Measurements from ENCODE around the gene CDK5. TPM values are rescaled to one million over a fixed set of nuclear protein-coding genes. Genes with fewer than 3 reads are reported as not detected.

The CDK5 gene
- total and polyA plus RNA-seq, 9 of the 15 experiments (the other 6 are each of a cell fraction or from before 2014, with no cell fraction given) = 3.2 to 38.0 (median 27.5) TPM

DNA sequence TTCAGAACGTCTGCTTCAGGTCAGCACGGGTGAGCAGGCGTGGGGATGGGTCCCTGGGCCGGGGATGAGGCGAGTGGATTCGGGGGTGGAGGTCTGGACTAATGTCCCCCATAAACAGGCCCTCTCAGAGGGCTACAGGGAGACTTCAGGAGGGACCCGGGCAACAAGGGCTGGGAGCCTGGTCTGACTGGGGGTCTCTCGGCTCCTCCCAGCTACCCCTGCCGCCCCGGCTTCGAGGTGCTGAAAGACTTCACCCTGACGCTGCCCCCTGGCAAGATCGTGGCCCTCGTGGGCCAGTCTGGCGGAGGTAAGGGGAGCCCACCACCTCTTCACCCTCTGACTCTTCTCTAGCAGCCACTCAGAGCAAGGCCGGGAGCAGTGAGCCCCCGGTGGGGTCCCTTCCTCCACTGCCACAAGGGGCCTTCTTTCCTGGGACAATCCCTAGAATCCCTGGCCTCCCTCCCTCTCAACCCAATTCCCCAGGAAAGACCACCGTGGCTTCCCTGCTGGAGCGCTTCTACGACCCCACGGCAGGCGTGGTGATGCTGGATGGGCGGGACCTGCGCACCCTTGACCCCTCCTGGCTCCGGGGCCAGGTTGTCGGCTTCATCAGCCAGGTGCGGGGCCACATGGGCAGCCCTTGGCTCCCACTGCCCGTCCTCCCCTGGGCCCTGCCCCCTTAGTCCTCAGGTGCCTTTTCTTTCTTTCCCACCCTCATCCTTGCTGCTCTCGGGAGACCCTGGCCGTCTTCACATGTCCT is 16.9 kb downstream of the CDK5 start (continued):
- TF ChIP-seq, protein P1, sequence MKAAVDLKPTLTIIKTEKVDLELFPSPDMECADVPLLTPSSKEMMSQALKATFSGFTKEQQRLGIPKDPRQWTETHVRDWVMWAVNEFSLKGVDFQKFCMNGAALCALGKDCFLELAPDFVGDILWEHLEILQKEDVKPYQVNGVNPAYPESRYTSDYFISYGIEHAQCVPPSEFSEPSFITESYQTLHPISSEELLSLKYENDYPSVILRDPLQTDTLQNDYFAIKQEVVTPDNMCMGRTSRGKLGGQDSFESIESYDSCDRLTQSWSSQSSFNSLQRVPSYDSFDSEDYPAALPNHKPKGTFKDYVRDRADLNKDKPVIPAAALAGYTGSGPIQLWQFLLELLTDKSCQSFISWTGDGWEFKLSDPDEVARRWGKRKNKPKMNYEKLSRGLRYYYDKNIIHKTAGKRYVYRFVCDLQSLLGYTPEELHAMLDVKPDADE (conservative IDR thresholded peaks at IDR 0.05; ENCODE audit: control insufficient read depth, low read depth, low read length) = 0 out of 2 replicates have a peak, but pooled peaks have one; percentile 13
- TF ChIP-seq TEAD2 (tag; IDR thresholded peaks at IDR 0.05) (no peak), ZBTB1 (CRISPR knock-in tag; IDR thresholded peaks at IDR 0.05; ENCODE audit: borderline replicate concordance, low read depth) (no peak), XRCC4 (IDR thresholded peaks at IDR 0.05; ENCODE audit: extremely low read depth, insufficient read depth, insufficient read length) (no peak), ZNF23 (CRISPR knock-in tag; IDR thresholded peaks at IDR 0.05) (no peak), ZNF561 (CRISPR knock-in tag; conservative IDR thresholded peaks at IDR 0.05) (no peak), MIER1 (IDR thresholded peaks at IDR 0.05; ENCODE audit: low read depth) (no peak), TSC22D4 (tag; IDR thresholded peaks at IDR 0.05) (no peak), TCF7L2 (IDR thresholded peaks at IDR 0.05; ENCODE audit: low read depth, low read length) (no peak), HMG20B (CRISPR knock-in tag; IDR thresholded peaks at IDR 0.05) (no peak), FOXJ2 (tag; IDR thresholded peaks at IDR 0.05) (no peak), NFYB (IDR thresholded peaks at IDR 0.05; ENCODE audit: extremely low read depth, insufficient read length) (no peak), MYC (IDR thresholded peaks at IDR 0.05; ENCODE audit: low read depth, low read length) (no peak), MYC (CRISPR knock-in tag; IDR thresholded peaks at IDR 0.05; ENCODE audit: borderline replicate concordance, low read depth) (no peak), SLC30A9 (CRISPR knock-in tag; IDR thresholded peaks at IDR 0.05) (no peak), ZBTB7A (IDR thresholded peaks at IDR 0.05; ENCODE audit: borderline replicate concordance, control insufficient read depth, low read depth, low read length) (peak; percentile 34; the same call in 1 of the 2 replicates), MCM7 (IDR thresholded peaks at IDR 0.05) (no peak), RBM39 (optimal IDR thresholded peaks at IDR 0.05; ENCODE audit: low read depth, low read length) (no peak), ARHGAP35 (IDR thresholded peaks at IDR 0.05; ENCODE audit: partially characterized antibody) (no peak), ZNF253 (CRISPR knock-in tag; conservative IDR thresholded peaks at IDR 0.05) (no peak), NFXL1 (CRISPR knock-in tag; IDR thresholded peaks at IDR 0.05) (no peak)
- TF ChIP-seq, protein P2, sequence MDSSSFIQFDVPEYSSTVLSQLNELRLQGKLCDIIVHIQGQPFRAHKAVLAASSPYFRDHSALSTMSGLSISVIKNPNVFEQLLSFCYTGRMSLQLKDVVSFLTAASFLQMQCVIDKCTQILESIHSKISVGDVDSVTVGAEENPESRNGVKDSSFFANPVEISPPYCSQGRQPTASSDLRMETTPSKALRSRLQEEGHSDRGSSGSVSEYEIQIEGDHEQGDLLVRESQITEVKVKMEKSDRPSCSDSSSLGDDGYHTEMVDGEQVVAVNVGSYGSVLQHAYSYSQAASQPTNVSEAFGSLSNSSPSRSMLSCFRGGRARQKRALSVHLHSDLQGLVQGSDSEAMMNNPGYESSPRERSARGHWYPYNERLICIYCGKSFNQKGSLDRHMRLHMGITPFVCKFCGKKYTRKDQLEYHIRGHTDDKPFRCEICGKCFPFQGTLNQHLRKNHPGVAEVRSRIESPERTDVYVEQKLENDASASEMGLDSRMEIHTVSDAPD (CRISPR knock-in tag; IDR thresholded peaks at IDR 0.05) = no peak
- TF ChIP-seq, protein P3, sequence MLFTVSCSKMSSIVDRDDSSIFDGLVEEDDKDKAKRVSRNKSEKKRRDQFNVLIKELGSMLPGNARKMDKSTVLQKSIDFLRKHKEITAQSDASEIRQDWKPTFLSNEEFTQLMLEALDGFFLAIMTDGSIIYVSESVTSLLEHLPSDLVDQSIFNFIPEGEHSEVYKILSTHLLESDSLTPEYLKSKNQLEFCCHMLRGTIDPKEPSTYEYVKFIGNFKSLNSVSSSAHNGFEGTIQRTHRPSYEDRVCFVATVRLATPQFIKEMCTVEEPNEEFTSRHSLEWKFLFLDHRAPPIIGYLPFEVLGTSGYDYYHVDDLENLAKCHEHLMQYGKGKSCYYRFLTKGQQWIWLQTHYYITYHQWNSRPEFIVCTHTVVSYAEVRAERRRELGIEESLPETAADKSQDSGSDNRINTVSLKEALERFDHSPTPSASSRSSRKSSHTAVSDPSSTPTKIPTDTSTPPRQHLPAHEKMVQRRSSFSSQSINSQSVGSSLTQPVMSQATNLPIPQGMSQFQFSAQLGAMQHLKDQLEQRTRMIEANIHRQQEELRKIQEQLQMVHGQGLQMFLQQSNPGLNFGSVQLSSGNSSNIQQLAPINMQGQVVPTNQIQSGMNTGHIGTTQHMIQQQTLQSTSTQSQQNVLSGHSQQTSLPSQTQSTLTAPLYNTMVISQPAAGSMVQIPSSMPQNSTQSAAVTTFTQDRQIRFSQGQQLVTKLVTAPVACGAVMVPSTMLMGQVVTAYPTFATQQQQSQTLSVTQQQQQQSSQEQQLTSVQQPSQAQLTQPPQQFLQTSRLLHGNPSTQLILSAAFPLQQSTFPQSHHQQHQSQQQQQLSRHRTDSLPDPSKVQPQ (CRISPR knock-in tag; IDR thresholded peaks at IDR 0.05; ENCODE audit: borderline replicate concordance) = no peak

Data from K562 (cell line).